ENCODE measurements around the gene SHE.

DNA sequence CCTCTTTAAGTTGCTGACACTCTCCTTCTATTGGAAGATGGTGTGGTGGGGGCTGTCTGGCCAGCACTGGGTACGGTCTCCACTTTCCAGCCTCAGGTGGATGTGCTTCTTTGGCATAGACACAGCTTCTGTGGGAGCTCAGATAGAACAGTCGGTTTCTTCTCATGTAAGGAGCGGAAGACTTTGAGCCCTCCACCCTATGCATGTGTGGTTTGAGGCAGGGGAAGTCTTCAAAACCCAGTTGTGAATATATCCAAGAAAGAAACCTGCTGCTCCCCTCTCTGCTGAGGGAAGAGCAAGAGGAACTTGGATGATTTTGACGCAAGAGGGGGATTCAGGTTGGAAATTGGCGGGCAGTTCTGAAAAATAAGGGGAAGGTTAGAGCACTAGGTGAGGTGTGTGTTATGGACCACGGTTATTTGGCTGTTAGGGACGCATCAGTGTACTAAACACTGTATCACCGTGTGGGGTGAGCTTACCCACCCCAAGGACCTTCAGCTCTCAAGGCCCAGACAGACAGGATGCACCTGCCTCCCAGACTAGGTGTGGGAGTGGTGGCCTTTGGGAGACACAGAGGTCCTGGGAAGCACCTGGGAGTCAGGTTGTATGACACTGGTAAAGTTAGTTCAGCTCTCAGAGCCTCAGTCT is 60.8 kb downstream of the SHE start:
- TF ChIP-seq CTCF (IDR thresholded peaks at IDR 0.05) (no peak), POLR2A (IDR thresholded peaks at IDR 0.05) (no peak)
